NCI-H526 treated with DMSO at 0.1 percent for 48 hours (cell line): ENCODE results near the gene PYHIN1.

Source experiments
- DNase-seq: peaks from one replicate; lab custom pipeline; 2025; lab: John Stamatoyannopoulos, UW

The PYHIN1 gene

DNA sequence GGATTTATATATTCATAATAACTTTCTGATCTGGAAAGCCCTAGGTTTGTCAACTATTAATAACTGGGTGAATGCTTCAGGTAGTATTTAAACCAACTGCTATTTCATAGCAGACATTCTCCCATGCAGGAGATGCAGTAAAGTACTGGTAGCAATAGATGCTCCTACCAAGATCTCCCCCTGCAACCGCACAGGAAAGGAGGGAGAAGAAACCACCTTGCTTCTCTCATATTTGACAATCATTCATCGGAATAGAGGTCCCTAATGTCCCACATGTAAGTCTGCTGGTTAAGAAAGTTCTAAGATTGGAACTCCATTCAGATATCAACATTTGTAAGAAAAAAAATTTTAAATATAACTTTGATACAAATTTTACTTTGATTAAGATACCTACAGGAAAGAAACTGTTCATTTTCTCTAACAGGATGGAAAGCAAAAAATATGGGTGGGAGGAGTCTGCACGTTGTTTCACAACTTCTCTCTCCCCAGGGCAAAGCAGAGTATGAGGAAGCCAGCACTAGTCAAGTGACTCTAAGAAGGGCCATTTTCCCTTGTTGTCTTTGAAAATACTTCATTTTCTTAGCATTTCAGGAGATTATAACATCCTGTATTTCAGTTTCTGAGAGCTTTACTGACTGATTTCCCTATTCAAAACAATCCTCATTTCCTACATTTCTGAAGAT is at the start of gene PYHIN1:
TSS of gene PYHIN1 (plus strand) at position 498 of the 683 bp plus-strand sequence. CDS start 5,359 bp downstream, outside the sequence.
- no peak for DNase-seq

DNA sequence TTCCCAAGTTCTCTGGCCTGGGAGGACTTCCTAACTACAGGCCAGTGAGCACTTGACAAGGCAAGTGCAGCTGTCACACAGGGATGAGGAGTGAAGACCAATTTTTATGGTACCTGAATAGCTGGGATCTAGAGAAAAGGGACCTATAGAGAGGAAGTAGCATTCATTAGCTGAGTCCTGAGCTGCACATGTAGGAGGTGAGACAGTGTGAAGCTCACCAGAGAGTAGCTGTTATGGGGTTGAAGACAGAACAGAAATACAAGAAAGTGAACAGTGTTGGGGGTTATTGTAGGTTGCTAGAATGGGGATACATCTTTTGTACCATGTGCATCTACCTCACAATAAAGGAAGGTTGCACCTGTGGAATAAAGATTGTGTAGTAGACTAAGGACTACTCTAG is 37.7 kb upstream of the PYHIN1 start:
- no peak for DNase-seq

DNA sequence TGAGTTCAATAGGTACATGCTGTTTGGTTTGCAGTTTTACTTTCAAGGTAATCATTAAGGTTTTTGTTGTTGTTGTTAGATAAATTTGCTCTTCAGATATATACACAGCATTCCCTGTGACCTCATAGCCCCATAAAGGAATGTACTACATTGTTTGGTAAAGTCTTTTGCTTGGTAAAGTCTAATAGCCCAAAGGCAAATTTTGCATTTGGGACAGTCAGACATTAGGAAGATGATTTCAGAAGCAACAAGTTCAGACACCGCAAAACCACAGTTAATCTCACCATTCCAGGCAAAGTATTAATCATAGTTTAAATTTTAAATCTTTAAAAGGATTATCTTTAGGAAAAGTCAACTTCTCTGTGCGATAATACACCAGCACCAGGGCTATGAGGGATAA is 32.6 kb upstream of the PYHIN1 start:
- DNase-seq = no peak

DNA sequence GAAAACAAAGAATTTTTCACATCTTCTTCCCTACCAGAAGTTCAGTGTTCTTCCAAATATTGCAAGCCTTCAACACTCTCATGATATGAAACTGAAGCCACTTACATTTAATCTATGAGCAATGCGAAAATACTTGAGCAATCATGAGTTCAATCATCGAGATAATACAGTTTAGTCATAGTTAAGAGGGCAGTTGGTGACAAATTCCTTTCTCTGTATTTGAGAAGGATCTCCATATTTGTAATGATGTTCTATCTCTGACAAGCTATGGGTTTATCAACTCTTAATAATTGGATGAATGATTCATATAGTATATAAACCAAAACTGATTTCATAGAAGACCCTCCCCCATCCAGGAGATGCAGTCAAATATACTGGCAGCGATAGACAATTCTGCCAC is 29.7 kb upstream of the PYHIN1 start:
- DNase-seq = no peak

DNA sequence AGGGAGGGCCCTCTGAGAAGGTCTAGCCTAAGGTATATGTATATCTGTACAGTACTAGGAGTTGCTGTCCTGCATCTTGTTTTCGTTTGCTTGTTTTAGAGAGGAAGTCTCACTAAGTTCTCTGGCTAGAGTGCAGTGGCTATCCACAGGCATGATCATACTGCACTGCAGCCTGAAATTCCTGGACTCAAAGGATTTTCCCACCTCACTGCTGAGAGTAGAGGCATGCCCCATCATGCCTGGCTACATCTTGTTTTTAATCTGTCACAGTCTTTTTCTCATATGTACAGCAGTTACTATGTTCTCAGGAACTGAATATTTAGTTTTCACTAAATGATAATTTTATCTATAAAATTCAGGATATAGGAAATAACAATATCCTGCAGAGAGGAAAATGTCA is 15.3 kb upstream of the PYHIN1 start:
- no peak for DNase-seq

DNA sequence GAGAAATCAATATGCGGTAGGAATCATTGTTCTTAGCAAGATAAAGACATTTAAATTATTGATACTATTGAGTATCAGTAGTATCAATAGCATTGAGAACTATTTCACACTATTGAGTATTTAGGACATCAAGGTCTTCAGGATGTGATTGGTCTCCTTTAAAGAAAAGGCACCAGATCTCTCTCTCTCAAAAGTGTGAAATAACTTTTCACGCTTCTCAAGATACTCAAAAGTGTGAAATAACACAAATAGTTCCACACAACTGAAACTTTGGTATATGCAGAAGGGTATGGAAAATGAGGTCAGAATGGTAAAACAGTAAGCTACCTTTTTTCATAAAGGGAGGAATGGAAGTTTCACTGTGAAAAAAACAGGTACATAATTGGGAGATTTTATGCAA is 6.7 kb upstream of the PYHIN1 start:
- no peak for DNase-seq

DNA sequence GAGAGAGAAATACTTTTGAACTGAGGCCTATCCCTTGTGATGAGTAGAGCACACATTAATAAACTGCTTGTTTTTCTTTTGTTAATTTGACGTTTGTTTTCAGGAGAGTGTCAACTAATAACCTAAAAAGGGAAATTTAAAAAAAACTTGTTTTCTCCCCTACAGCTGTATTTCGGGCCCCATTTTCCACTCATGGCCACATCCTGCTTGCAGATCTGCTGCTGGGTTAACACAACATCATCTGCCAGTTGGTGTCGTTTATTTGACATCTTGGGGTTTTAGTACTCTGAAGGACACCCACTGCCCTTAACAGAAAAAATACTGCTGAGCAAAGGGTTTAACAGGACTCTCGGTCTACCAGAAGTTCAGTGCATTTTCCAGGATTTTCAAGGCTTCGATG is 848 bp upstream of the PYHIN1 start:
- DNase-seq = no peak

DNA sequence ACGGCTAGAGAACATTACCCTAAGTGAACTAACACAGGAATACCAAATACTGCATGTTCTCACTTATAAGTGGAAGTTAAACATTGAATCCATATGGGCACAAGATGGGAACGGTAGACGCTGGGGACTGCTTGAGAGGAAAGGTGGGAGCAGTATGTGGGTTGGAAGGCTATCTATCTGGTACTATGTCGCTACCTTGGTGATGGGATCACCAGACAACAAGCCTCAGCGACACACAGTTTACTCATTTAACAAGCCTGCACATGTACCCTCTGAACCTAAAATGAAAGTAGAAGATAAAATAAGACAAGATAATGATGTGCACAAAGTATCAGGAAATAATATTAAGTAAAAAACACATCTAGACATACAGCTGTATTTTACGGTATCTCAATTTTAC is 819 bp downstream of the PYHIN1 start:
- no peak for DNase-seq

DNA sequence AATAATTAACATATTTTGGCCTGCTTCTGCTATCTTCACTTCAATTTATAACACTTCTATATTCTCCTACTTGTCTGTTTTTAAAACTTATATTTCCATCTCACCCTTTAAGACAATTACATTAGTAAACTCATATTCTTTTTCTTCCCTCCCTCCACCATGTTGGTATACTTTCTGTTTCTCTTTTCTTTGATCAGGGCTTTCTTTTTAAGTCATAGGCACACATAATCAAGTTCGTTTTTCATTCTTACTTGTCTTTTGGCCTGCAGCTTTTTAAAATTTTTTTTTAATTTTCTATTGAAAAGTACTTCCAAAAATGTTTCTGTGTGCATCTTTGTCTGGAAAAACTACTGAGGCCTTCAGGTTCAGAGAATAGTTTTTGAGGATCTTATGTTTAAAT is 2.3 kb downstream of the PYHIN1 start:
- no peak for DNase-seq

DNA sequence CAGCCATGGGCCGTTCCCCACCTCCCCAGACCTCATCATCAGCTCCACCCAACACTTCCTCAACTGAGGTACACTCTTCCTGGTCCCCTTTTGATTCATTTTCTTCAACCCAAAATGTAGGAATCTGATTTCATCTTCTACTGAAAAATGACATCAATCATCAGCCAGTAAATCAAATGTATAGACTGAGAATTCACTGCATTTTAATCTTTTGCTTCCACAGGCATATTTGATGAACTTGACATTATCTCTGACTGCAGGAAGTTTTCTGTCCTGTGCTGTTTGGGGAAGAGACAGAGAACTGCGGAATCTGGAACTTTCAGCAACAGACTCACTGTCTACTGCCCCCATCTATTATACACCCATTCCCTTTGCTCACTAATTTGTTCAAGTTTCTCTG is 7.8 kb downstream of the PYHIN1 start:
- DNase-seq = no peak

DNA sequence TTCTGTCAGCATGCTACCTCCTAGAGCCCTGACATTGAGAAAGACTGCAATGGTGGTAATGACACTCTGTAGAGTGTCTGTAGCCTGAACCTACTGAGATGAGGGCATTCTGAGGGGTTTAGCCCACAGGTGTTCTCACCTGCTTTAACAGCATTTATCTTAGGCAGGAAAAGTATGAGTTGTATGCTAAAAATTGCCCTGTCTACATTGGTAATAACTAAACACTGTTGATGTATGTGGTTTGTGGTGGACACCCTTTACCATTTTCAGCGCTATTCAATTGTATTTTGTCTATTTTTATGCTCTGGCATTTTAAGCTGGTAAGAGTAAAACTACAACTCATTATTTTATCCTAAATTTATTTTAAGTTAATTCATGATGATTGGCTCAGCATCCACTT is 10.0 kb downstream of the PYHIN1 start:
- no peak for DNase-seq

DNA sequence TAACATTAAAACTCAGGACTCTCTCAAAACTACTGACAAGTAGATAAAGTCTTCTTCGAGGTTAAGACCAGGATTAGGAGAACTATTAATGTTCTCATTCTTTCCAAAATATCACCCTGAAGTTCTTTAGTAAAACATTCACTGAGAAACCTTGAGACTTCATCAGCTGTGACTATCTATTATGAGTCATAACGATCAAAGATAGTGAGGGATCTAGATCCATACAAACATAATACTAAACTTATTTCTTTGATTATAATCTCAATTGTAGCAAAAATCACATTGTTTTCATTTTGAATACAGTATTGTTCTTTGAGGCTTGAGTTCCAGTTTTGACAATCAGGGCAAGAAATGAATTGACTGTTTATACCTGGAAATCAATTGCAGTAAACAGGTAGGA is 11.1 kb downstream of the PYHIN1 start:
- no peak for DNase-seq

DNA sequence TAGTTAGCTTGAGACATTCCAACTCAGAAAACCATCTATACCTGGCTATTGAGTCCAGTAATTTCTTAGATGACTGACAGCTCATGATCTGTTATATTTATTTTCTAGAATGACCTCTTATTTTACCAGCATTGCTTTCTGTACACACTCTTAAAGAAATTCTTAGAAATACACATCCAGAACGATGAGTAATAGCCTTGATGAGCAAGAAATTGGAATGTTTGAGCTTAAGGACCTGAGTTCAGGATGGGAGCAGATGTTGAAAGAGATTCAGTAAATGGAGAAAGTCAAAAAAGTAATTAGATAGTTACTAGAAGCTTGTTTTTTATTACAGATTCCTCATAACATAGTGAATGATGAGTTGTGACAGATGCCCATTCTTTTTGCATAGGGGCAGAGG is 11.7 kb downstream of the PYHIN1 start:
- DNase-seq = no peak

DNA sequence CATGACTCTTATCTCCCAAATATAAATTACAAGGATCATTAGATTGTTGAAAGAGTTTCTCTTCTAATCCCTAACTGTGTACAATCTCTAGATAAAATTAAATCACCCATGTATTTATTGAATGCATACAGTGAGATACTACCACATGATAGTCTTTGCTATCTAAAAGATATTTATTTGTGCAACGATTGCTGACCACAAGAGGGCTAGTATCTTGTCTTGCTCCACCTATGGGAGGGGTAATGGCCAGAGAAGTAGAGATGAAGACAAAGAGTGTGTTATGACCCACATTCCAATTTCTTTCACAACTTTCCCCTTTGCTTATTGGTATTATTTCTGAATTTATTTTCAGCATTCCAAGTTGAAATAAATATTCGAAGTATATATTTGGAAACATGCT is 13.7 kb downstream of the PYHIN1 start:
- no peak for DNase-seq

DNA sequence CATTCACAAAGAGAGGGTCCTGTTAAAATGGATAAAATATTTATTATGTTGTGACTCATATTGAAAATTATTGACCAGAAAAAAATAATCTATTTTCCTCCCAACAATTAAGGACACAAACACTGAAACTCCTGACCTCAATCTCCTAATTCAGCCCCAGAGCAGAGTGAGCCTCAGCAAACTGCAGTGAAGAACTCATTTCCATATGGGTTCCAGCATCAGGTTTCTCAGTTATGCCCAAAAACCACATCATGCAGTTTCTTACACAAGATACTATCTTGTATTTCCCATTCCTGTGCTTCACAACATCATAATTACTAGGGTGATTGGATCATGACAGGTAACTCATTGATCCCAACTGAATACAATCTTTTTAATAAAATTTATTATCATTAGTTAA is 15.4 kb downstream of the PYHIN1 start:
- no peak for DNase-seq

DNA sequence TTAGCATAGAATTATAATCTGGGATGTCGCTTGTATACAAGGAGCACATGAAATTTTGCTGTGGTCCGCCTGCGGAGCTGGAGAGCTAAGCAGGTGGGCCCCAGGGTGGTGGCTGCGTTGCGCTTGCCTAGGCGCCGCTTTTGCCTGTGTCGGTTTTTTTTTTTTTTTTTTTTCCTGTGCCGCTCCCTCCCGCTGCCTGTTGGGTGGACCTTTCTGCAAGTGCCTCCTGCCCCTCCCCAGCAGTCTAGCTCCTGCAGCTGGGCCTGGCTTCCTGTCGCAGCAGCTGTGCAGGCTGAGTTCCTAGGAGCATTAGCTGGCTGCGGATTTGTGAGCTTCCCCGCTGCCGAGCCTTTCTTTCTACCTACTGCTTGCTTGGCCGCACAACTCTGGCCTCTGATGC is 20.6 kb downstream of the PYHIN1 start:
- DNase-seq = no peak

DNA sequence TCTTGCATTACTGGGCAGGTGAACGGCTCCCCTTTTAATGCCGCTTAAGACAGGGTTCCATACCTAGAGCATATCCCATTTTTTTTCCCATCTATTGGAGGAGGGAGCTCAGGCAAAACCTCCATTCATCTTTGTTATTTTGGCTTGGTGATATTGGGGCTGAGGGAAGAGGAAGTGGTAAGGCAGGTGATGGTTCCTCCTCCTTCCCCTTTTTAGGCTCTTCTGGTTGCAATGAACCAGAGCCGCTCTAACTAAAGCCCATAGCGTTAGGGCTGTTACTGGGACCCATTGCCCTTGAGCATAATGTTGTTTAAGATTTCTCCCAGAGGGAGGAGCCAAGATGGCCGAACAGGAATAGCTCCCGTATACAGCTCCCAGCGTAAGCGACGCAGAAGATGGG is 21.1 kb downstream of the PYHIN1 start:
- no peak for DNase-seq

DNA sequence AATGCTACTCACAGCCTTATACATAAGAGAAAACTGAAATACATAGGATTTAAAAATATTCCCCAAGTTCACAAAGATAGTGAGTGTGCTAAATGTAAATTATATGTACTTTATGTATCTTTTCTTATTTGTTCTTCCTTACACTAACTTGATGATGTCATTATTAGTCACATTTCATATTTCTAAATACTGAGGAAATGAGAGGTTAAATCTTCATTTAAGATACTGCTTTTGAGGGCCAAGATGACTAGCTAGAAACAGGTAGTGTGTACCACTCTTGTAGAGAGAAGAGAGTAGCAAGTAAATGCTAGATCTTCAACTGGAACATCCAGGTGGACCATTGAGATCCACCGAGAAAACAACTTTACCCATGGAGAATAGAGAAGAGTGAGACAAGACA is 29.8 kb downstream of the PYHIN1 start:
- DNase-seq = no peak

DNA sequence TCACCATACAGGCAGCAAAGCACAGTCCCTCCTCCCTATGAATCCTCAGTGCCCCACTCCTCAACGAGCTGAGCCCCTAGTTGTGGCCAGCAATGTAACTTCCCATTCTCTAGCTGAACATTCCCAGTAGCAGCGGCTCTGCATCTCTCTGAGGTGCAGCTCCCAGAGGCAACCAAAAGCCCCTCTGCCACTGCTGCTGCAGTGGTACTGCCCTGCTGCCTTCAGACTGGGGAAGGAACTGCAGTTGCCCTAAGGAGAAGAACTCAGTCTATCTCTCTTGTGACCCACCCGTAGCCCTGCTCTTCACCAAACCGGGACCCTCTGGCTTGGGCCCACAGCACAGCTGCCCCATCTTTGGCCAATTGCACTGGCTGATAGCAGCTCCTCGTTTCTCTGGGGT is 31.6 kb downstream of the PYHIN1 start:
- no peak for DNase-seq

DNA sequence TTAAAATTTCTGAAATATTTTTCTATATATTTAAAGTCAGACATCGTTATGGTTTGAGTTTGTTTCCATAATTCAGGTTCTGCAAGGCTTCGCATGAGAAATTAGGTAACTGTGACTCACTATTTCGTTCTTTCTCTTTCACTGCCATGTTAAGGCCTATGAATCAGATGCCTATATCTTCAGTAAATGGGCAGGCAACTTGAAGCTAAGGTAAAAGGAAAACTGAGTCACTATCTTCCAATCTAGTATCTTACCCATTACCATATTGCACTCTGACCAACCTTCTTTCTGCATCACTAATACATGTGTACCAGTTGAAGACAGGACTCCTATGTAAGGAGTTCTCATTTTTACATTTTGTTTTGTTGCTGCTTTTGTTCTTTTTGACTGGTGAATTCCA is 37.8 kb downstream of the PYHIN1 start:
- DNase-seq = no peak

DNA sequence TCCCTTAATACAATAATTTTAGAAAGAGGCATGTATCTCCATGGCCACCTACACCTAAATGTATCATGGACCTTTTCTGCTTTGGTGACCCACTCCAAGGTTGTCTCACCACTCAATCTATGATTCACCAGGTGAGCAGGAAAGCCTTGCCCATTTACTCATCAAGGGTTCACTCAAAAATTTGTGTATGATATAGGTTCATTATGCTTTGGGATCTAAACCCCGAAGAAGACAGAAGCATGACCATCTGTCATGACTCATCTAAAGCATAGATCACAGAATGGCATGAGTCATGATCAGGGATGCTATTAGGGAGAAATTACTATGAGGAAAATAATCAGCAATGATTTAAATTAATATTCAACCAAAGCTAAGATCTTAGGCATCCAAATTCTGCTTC is 38.5 kb downstream of the PYHIN1 start:
- no peak for DNase-seq

DNA sequence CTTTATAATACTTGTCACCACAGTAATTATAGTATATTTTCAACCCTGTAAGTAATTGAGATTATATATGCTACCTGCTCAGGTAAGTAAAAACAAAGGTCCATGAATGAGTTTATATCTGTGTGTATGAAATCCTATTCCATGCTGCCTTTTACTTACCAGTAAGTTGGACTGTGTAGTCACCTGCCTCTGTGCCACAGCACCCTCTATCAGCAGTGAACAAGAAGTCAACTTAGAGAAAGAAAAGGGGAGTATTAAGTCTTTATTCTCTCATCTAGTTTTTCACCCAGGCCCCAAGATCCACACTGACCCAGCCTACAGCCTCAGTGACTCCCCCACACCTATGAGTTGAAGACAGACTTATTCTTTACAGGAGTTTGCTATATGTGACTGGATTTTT is 41.5 kb downstream of the PYHIN1 start:
- no peak for DNase-seq

DNA sequence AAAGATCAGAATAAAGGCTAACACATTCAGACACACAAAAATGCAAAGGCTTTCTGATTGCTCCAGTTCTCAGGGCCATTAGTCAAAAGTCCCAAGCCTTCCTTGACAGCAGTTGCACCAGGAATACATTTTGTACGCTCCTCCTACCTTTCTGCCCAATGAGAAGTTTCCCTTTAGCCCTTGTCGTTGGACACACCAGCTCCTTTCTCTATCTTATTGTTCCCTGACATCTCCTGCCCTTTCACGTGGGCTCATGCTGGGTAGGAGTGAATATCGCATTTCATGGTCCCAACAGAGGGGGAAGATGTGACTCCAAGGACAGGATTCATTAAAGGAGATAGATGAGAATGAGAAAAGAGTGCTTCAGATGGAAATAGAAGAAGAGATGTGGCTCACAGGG is 44.9 kb downstream of the PYHIN1 start:
- no peak for DNase-seq

DNA sequence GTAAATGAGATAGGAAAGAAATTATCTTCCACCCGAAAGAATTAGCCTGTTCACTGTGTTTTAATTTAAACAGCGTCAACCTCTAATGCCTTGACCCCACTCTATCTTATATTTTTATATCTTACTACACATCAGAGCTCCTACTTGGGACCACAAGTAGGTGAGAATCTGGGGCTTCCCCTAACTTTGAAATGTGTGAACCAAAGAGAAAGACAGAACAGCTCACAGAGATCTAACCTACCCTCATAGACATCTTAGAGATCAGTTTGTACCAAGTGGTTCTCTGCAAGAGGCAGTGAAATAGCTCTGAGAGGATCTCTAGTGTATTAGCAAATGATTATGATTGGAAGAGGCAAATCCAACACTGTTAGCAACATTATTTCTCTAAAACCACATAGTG is 47.4 kb downstream of the PYHIN1 start:
- no peak for DNase-seq

DNA sequence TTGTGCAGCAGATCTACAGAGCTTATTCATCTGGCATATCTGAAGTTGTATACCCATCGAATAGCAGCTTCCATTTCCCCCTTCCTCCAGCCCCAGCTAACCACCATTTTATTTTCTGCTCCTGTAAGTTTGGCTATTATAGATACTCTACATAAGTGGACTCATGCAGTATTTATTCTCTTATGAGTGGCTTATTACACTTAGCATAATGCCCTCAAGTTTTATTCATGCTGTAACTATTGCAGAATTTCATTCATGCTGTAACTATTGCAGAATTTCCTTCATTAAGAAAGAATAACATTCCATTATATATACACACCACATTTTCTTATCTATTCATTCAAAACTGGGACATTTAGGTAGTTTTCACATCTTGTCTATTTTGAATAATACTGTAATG is 47.9 kb downstream of the PYHIN1 start:
- DNase-seq = no peak
